Tongue (tissue), 2 donors: ENCODE results near the gene ASCL2. TPM values are rescaled to one million over a fixed set of nuclear protein-coding genes. Genes with fewer than 3 reads are reported as not detected.

Experiments
- DNase-seq: peaks from one replicate; pipeline ENCODE4 v3.0.0-alpha.2; 2015
- total RNA-seq: library from RNA; depleted of rRNA; stranded (reverse); fragments of >200 nt; gene quantifications from one replicate; pipeline ENCODE4 v1.2.3, GENCODE V29; 2014

The ASCL2 gene
- total RNA-seq, 1 donor from 2014 or later: 4.1 TPM

DNA sequence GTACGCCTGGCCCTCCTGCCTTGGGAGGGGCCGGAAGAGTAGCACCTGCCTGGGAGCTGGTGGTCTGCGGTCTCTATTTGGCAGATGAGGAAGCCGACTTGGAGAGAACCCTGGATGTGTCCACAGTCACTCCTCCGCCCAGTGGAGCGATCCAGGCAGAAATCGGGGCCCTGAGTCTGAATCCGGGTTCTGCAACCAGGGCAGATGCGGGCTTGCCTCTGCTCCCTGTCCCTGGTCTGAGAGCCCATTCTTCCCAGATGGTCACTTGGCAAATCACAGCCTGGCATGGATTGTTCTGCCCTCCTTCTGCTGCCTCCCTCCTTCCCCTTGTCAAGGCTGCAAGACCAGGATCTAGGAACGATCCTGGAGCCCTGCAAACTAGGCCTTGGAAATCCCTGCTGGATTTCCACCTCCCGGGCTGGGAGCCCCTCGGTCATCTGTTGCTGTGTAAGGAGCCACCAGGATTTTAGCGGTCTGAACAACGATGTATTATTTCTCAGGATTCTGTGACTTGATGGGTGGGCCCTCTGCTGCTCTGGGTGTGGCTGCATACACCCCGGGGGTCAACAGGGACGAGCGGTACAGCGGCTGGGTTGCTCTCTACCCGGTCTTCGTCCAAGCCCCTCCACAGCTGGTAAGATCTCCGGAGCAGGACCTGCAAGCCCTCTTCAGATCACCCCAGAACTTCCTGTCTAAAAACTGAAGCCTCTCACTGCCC, 2.0 kb upstream of the ASCL2 start:
- DNase-seq: no peak

DNA sequence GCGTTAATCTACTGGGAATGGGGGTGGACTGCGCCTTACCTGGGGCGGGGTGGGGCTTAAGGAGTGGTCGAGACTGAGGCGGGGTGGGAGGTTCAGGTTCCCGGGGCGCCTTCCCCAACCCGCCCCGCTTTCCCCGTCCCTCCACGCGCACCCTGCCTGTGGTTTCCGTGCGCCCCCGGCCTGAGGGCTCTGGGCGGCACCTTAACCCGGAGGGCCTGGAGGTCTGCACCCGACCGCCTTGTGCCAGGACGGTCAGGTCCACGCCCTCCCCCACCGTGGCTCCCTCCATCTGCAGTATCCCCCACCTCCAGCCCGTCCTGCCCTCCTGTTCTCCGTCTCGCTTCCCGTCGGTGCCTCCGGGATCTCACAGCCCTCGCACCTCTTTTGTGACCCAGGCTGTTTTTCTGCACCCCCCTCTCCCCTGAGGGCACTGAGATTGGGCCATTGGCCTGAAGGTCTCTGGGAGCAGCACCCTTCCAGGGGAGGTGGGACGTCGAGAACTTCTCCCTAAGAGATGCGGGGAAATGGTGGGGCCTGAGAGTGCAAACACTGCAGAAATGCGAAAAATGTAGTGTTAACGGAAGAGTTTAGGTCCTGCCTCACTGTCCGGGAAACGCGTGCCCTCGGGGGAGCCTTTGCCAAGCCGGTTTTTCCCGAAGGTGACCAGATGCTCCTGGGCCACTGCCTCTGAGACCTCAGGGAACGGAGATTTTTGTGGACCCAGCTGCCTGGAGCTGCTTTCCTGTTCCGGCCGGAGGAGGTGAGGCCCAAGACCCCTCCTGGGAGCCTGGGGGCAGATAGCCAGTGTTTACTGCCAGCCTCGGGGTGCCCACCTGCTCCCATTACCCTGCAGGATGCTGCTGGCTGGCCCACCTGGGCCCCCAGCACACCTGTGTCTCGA, 1.2 kb upstream of the ASCL2 start:
- DNase-seq: no peak

DNA sequence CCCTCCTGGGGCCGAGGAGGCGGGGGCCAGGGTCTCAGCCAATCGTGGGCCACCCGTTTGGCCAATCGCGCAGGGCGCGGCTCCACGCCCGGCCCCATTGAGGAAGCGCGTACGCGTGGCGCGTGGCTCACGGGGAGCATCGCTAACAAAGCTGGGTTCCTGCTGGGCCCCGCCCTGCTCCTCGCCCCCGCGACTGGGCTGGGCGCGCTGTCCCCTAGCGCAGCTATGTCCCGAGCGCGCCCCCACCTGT, 614 bp upstream of the ASCL2 start:
- peak; percentile 37 for DNase-seq

DNA sequence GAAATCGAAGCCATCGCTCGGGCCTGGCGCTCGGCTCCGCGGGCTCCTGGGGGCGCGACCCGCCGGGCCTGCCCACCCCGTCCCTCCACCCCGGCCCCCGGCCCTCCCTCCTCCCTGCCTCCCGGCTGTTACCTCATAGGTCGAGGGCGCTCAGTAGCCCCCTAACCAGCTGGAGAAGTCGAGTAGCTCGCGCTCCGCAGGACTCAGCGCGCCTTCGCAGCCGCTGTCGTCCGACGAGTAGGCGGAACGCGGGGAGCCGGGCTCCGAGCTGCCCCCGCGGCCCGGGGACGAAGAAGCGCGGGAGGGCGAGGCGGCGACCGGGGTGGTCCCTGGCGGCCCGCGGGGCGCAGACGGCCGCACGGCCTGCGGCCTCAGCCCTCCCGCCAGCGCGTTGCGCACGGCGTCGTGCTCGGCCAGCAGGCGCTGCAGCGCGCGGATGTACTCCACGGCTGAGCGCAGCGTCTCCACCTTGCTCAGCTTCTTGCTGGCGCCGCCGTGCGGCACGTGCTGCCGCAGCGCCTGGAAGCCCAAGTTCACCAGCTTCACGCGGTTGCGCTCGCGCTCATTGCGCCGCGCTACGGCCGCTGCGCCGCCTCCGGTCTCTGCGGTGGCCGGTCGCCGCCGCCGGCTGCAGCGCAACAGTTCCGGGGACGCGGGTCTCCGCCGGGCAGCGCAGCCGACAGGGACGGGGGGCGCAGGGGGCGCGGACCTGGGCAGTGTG, 627 bp downstream of the ASCL2 start:
- DNase-seq: peak; percentile 82

DNA sequence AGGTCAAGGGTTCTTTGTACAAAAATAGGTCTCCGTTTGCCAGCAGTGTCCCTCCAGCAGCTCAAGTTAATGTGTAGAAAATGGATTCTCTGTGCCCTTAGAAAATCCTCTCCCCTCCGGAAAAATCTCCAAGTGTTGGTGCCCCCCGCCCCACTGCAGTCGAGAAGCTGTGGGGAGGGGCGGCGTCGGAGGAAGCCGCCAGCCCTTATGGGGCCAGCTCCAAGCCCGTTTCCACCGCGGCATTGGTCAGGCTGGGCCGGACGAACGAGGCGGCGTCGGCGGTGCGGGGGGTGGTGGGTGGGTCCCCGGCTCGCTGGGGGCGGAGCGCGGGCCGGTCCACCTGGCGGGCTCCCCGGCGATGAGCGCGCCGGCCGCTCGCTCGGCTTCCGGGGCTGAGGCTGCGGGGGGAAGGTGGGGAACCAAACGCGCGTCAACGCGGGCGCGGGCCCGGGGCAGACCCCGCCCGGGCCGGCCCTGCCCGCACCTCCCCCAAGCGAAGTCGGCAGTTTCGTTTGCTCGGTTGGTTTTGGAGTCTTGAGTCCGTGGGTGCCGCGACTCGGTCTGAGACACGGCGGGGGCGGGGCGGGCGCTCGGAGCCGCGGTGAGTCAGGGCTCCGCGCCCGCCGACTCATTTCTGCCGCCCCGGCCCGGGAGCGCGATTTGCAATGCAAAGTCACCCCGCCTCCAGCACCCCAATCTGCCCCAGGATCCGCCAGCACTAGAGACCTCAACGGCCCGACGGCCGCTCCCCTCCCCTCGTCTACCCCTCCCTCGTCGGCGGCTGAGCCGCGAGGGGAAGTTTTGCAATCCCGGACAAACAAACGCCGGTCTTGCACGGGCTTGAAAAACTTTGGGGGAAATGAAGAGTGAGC, 1.4 kb downstream of the ASCL2 start:
- DNase-seq: peak; percentile 45

DNA sequence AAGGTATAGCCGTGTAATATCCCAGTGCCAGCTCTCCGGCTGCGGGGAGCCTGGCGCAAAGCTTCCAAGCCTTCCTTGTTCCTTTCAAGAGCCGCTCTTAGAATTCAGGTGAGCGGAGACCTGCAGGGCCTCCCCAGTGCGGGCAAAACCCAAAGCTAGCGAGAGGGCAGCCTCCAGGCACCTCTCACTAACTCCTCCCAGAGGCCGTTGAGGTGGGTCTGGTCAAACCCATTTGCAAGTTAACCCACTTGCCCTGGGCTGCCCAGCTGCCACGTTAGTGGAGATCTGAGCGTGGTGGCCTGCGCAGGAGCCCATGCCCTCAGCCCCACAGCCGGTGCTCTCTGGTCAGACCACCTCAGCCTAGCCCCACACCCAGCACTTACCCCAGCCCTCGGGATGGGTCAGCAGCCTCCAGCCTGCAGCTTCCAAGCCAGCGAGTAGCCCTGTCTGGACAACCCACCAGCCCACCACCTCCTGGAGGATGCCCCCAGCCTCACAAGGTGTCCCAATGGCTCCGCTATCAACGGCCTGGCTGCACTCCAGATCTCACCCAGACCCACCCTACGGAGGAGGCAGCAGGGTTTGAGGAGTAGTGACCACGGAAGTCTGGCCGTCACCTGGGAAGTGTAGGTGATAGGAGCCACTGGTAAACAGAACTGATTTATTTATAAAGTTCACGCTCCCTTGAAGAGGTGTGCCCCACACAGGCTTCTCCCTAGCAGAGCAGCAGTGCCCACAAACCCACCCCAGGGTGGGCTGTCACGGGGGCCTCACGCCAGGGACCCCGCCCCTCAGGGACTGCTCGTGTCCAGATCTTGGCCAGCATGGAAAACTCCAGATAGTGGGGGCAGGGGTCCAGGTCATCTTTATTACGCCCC, 2.3 kb downstream of the ASCL2 start:
- no peak for DNase-seq

DNA sequence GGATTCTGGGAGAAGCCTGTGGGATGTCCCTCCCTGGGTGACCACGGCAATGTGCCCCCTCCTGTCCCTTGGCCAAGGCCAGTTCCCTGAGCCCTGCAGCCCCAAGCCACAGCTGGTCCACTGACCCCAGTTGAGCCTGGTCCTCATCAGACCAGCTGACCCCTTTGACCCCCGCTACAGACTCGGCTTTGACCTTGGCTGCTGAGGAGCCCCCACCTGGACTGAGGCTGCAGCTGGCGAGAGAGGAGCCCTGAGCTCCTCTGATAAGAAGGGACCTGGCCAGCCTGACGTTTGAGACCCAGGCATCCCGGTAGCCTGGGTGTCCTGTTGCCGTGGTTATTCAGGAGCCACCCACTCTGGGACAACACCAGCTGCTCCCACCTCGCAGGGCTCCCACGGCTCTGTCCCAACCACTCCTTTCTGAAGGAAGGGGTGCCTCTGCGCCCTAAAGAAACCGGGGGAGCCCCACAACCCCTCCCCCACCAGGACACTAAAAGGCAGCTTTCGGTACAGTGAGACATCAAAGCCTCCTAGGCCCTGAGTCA, 3.0 kb downstream of the ASCL2 start:
- DNase-seq: no peak

DNA sequence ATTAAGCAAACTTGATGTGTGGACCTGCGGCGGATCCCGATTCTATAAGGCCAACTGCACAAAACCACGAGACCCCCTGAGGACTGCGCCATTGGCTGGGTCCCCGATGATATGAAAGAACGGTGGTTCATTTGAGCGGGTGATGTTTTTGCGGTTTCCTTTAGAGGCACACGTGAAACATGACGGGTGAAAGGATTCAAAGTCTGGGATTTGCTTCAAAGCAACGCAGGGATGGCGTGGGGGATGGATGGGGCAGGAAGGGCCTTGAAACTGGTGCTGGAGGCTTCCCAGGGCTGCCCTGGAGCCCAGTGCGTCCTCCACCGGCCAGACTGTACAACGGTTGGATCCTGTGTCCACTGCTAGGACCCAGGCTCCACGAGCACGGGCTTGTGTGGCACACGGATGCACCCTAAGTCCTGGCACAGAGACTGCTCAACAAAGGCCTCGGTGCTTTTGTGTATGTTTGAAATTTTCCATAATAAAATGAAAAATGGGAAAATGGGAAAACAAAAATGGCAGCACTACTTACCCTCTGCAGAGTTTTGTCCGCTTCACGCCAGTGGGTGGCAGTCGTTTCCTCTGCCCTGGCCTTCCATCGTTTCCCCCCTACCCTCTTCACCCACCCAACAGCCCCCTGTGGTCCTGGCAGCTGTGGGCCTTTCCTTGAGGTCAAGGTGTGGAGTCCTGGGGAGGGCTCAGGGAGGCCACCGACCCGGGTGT, 3.6 kb downstream of the ASCL2 start:
- no peak for DNase-seq

DNA sequence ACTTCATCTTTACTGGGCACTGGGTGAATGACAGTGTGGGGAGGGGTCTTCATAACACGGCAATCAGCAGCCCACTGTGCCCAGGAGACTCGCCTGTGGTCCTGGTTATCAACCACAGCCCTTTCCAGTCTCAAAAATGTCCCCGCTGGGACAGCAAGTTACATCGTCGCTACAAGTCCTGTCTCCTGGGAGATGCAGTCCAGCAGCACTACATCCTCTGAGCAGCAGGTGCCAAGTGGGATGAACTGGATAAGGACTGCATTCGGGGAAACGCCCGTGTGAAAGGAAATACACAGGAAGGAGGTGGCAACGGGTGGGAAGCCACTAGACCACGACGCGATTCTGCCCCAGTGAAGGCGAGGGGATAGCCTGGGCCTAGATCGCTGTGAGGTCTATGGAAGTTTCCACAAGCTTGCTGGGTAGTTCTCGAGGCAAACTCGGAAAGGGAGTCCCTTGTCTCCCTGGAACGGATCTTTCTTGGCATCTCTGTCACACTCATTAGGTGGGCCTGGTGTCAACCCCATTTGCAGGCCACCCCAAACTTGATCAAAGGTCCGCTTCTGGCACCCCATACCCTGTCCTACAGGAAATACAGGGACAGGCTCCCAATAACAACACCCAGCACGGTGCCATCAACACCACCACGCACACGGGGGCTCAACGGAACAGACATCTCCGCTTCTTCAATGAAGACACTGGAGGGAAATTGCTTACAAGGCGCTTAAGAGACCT, 4.4 kb downstream of the ASCL2 start:
- no peak for DNase-seq

DNA sequence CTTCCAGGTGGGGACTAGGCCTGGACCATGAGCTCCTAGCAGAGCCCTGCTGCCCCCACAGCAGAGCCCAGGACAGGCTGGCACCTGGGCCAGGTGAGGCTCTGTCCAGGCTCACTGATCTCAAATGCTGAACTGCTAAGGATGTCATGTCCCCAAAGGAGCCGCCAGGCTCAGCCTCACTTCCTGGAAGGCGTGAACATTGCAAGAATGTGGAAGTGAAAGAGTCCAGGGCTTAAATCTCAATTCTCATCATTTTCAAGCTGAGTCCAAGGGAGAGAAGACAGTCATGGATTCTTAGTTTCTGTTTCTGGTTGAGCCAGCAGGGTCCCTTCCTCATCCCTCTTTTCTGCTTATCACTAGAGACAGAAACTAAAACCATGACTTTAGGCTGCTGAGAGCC, 5.0 kb downstream of the ASCL2 start:
- no peak for DNase-seq

DNA sequence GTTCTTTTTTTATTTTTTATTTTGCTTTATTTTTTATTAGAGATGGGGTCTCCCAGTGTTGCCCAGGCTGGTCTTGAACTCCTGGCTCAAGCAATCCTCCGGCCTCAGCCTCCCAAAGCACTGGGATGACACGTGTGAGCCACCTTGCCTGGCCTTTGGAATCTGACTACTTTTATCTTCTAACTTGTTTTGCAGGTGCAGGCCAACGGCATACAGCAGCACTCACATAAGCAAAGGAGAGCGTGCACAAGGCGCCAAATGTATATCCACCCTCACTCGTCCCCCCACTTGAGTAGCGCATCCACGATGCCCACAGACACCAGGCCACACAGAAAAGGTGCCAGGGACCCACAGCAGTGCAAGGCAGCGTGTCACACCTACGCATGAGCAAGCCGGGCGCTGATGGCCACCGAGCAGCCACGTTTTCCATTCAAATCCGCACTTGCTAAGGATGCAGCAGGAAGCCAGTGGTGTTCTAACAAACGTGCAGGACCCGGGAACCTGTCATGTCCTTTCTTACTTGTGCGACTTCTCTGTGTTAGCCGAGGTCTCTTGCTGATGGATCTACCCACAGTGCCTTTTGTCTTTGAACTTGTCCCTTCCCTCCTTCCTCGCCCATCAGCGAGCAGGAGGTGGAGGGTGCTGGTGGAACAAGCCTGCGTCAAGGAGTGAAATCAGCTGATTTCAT, 5.9 kb downstream of the ASCL2 start:
- no peak for DNase-seq

DNA sequence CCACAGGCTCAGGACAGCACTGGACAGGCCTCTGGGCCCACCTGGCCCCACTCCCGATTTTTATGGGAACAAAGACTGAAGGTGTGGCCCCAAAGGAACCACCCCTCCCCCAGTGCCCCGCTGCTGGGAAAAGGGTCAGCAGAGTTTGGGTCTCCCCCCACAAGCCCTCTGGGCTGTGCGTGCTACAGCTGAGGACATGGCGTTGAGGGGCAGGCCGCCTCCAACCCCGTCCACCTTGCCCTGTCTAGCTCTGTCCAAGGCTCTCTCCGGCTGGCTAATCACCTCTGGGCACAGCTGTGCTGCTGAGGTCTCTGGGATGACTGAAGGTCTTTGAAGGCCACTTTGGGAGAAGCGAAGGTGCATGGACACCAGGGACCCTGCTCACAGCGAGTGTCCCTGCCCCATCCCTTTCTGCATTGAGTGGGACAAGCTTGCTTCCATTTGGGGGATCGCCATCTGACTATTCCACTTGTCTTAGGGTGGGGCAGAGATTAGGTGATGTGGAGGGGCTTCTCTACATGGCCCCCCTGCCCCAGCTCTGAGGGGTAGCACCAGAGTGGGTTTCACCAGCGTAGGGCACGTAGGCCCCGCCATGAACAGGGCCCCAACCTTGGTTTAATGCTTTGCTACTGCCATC, 6.5 kb downstream of the ASCL2 start:
- no peak for DNase-seq

DNA sequence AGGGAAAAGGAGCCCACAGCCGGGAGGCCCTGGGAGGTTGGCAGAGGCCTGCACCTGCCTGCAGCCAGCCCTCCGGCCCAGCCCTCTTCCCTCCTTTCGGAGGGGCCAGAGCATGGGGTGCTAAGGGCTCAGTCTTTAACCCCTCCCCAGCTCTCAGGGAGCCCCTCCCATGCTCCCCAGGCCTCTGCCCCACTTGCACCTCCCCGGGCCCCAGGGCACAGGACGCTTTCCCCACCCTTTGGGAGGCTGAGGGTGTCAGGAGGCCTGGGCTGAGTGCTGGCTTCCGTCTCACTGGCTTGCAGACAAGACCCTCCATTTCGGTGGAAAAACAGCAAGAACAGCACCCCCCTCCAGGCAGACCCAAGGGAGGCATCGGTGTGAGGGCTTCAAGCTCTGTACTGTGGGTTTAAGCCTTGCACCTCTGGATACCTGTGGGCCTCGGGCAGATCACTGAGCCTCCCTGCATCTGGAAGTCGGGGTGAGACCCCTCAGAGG, 7.3 kb downstream of the ASCL2 start:
- no peak for DNase-seq

DNA sequence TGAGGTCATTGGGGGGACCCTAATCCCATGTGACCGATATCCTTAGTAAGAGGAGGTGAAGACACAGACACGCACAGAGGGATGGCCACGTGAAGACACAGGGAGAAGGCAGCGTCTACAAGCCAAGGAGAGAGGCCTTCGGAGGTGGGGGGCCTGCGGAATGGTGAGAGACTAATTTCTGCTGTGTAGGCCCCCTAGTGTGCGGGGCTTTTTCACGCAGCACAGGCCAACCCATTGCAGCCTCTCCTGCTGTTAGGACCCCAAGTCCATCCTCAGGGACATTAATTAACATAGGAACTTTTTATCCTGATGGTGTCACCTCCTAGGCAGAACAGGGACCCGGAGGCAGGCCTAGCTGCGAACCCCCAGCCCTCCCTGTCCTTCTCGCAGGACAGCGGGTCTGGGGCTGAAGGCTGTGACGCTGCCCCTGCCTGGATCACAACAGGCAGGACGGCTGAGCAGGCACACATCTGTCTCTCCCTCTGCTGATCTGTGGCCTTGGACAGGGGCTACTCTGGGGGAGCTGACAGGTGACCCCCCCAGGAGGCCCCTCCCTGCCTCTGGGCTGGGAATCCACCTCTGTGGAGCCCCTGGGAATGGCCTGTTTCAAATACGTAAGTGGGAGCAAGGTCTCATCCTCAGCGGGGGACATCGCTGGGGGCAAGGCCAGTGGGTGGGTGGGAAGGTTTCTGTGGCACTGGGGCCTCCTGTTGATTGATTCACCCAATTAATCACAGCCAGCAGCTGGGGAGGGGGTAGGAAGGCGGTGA, 7.9 kb downstream of the ASCL2 start:
- no peak for DNase-seq

DNA sequence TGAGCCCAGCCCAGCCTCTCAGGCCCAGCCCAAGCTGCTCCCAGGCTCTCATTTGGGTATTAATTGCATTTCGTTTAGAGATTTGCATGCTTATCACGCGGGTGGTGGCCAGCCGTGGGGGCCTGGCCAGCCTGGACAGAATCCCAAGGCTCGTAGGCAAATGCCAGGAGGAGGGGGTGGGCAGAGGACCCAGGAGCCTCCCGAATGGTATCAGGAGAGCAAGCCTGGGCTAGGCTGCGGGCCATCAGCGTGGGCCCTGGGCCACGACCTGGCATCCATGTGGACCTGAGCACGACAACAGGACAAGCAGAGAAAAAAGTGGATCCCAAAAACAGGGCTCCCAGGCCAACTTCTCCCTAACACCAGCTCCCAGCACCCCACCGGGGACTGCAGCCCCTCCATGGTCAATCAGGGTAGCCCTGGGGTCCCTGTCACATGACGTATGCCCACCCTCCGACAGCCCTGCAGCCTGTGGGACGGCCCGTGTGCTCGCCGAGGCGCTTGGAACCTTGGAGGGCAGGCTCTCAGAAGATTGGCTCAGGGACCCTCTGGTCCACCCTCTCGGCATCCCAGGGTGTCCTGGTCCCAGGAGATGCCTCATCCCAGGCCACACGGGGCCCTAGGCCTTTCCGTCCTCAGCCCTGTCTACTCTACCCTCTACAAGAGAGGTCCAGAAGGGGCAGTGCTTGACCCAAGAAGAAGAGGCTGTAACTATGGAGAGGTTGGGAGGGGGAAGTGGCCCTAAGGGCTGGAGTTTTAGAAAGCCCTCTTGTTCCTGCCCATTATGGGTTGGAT, 8.8 kb downstream of the ASCL2 start:
- DNase-seq: no peak
